ENCODE results near the gene SLC6A13. TPM values are rescaled to one million over a fixed set of nuclear protein-coding genes. Genes with fewer than 3 reads are reported as not detected.
"Not testable (repeated sequence)": the region's sequence is repeated elsewhere in the genome, so short reads cannot be mapped to it uniquely, and the experiment has no call there.

Gene SLC6A13
- total RNA-seq, 1 donor from 2014 or later: not detected

GRCh38 chr12:265096-265495, 2.5 kb upstream of the SLC6A13 start:
- DNase-seq (ENCODE audit: low read depth in 2 of 2): no peak

GRCh38 chr12:264269-264668, 1.6 kb upstream of the SLC6A13 start:
- no peak for DNase-seq (ENCODE audit: low read depth in 2 of 2)

- DNase-seq (ENCODE audit: low read depth in 2 of 2): peak in 1 of 2 donors; percentile 14
Observed at GRCh38 chr12:263574-263973, 938 bp upstream of the SLC6A13 start.

GRCh38 chr12:262113-262512, 523 bp downstream of the SLC6A13 start:
- no peak for DNase-seq (ENCODE audit: low read depth in 2 of 2)

DNA sequence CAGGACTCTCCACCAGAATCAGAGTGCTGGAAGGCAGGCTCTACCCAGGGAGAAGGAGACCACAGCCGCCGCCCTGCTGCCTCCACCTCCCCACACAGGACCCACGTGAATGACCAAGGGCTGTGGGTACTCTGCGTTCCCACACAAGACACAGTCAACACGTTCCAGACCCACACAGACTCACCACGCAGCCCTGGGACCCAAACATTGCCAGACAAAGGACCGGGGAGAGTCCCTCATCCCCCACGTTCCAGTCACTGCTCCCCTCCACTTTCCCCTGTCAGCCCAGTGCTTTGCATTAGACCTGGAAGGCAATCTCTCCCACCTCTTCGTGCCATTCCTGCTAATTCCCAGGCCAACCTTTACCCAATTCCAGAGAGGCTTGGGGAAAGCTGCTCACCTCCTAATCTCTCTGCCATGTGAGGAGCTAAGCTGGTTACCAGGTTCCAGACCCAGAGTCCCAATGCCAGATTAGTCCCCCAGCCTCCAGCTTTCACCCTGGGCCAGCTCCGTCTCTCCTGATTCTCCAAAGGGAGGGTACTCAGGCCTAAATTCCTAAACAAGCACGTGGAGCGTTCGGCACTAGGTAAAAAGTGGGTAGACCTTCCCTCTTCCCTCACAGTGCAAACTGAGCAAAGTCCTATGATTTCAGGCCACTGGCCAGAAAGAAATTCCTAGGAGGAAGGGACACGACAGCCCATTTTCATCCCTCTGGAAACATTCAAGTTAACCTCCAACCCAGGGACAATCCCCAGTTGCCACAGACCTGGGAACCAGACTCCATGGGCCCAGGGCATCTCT, 4.9 kb downstream of the SLC6A13 start:
- DNase-seq (ENCODE audit: low read depth in 2 of 2): no peak

GRCh38 chr12:256958-257357, 5.7 kb downstream of the SLC6A13 start:
- no peak for DNase-seq (ENCODE audit: low read depth in 2 of 2)

- no peak for DNase-seq (ENCODE audit: low read depth in 2 of 2)
Observed at GRCh38 chr12:256225-256624, 6.4 kb downstream of the SLC6A13 start.

GRCh38 chr12:254912-255311, 7.7 kb downstream of the SLC6A13 start:
- no peak for DNase-seq (ENCODE audit: low read depth in 2 of 2)

GRCh38 chr12:254039-254438, 8.6 kb downstream of the SLC6A13 start:
- DNase-seq (ENCODE audit: low read depth in 2 of 2): no peak

DNA sequence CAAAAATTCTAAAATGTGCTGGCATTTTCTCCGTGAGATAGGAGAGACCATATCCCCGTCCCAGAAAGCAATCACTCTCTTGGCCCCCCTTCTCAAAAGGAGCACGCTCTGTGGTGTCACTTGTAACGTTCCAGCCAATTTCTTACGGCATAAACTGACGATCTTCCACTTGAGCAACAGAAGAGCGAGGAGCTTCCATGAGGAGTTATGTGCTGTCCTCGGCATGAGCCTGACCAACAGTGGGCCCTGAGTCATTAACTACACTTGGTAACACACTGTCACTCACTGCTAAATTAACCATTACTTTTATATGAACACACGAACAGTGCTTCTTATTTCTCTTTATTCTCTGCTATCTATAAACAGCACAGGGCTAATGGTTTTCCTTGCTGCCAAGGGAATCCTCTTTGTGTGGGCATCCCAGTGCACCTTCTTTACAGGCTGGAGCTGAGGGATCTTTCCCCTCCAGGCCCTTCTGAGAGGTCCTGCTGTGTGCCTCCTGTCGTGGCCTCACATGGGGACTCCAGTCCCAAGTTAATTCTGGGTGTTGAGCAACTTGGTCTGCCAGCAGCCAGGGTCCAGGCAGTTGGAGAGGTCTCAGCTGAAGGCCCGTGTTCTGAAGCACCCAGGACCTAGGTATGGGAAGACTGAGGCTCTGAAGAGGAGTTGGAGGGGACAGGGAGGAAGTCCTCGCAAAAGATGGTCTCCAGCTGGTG, 9.4 kb downstream of the SLC6A13 start:
- no peak for DNase-seq (ENCODE audit: low read depth in 2 of 2)

DNA sequence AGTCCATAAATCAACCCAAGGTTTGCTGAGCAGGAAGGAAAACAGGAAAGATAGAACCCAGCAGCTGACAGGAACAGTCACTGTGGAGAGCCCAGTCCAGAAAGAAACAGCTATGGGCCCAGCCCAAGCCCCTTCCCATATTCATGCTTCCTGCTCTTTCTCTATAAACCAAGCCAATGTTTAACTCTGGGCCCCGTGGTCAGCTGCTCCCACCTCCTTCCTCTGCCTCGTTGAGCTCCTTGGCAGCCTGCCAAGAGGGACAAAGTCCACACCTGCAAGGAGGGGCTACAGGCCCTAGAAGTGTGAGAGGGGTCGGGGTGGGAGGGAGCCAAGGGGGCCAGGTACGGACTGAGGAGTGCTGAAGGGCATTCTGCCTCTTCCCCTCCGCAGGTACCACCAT, 10.0 kb downstream of the SLC6A13 start:
- DNase-seq (ENCODE audit: low read depth in 2 of 2): peak in 1 of 2 donors; percentile 29

GRCh38 chr12:247271-247670, 15.4 kb downstream of the SLC6A13 start:
- DNase-seq (ENCODE audit: low read depth in 2 of 2): no peak

DNA sequence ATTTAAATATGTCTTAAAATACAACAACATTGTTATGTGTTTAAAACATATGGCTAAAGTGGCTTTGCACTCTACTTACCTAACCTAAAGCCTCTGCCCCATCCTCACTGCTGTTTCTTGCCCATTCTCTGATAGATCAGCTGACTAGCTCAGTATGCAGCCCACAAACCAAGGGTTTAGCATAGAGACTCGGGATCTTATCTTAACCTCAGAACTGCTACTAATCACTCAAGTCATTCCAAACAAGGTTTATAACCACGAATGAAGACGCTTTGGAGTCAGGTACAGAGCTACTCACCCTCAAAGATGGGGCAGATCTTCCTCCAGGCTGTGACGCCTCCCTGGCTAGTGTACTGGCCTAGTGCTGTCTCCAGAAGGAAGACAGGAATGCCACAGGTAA, 19.3 kb downstream of the SLC6A13 start:
- DNase-seq (ENCODE audit: low read depth in 2 of 2): no peak

DNA sequence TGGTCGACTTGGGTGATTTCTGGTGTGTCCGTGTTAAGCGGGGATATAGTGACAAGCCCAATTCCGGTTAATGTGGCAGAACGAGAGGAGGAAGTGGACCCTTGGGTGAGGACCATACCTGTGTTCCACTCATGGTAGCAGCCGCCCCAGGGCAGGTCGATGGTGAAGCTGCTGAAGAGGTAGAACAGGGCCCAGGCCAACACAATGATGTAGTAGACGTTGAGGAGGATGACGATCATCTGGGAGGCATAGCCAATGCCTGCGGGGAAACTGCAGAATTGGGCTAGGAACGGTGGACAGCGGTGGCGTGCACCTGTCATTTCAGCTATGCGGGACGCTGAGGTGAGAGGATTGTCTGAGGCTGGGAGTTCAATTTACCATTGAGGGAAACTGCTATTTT, 20.1 kb downstream of the SLC6A13 start:
- DNase-seq (ENCODE audit: low read depth in 2 of 2): no peak

- no peak for DNase-seq (ENCODE audit: low read depth in 2 of 2)
Observed at GRCh38 chr12:241266-241665, 21.4 kb downstream of the SLC6A13 start.

- DNase-seq (ENCODE audit: low read depth in 2 of 2): no peak
Observed at GRCh38 chr12:240566-240965, 22.1 kb downstream of the SLC6A13 start.

- no peak for DNase-seq (ENCODE audit: low read depth in 2 of 2)
Observed at GRCh38 chr12:238736-239398, 23.8 kb downstream of the SLC6A13 start.

DNA sequence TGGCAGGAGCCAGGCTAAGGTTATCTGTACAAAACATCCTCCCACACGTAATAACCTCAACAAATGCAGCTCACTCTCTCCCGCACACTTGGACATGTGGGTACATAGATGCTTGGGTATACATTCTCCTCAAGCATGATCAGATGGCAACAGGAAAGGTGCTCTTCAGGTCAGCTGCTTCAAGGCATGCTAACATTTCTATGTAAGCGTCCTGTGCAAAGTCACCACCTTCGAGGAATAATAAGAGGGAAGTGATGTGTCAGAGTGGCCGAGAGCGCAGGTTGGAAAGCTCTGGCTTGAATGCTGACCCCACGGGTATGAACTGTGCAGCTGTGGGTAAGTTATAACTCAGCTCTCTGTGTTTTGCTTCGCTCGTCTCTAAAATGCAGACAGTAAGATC, 24.5 kb downstream of the SLC6A13 start:
- no peak for DNase-seq (ENCODE audit: low read depth in 2 of 2)

DNA sequence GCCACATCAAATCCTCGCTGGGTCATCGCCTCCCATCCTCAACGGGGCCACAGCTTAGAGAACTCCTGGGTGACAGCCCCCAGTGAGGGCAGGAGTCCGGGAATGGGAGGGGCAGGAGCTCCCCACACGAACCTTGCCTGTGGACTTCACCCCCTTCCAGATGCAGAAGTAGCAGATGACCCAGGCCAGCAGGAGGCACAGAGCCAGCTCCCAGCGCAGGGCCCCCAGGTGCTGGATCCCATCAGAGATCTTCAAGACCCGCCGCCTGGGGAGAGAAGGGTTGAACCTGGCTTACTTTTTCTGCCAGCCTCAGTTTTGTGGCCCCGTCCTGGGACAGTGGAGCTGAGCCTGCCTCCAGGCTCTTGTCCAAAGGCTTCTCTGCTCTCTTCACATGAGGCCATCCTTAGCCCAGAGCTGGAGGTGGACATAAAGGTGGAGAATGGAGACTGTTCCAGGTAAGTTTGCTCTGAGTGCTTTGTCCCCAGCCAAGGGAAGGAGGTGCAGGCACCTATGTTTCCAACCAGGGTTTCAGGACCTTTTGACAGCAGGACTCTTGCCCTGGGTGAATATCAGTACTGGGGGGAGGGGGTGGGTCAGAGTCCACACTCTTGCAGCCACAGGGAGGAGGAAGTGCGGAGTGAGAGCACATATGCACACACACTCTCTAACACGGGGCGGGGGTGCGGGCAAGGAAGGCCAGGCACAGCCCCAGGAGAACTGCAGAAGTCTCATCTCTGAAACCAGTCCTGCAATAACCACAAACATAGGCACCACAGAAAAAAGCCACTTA, 25.4 kb downstream of the SLC6A13 start:
- DNase-seq (ENCODE audit: low read depth in 2 of 2): no peak

DNA sequence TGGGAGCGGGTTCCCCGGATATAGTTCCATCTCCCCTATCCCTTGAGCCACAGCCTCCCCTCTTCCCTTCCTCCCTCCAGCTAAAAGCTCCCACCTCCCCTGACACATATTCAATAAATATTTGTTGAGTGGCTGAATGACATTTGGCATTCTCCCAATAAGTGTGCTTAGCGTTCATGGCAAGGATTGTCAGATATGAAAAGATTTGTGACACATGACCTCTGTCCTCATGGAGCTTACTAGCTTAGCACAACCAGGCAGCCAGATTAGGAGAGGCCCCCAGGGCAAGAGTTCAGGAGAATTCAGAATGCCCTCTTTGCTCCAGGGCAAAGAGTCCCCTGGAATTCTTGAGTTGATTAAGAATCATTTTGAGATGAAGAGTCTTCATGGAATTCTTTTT, 26.2 kb downstream of the SLC6A13 start:
- DNase-seq (ENCODE audit: low read depth in 2 of 2): no peak

DNA sequence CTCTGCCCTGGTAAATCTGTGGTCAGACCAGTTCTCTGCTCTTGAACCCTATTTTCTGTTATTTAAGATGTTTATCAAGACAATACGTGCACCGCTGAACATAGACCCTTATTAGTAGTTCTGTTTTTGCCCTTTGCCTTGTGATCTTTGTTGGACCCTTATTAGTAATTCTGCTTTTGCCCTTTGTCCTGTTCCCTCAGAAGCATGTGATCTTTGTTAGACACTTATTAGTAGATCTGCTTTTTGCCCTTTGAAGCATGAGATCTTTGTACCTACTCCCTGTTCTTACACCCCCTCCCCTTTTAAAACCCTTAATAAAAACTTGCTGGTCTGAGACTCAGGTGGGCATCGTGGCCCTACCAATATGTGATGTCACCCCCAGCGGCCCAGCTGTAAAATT, 26.7 kb downstream of the SLC6A13 start:
- DNase-seq (ENCODE audit: low read depth in 2 of 2): not testable (repeated sequence)
